Cerebellar cortex (tissue), 1 donor: ENCODE results near the gene COL18A1.

Source experiments
- DNase-seq: peaks from one replicate; pipeline ENCODE4 v3.0.0-alpha.2; 2015; ENCODE audit warnings: low spot score

The COL18A1 gene

DNA sequence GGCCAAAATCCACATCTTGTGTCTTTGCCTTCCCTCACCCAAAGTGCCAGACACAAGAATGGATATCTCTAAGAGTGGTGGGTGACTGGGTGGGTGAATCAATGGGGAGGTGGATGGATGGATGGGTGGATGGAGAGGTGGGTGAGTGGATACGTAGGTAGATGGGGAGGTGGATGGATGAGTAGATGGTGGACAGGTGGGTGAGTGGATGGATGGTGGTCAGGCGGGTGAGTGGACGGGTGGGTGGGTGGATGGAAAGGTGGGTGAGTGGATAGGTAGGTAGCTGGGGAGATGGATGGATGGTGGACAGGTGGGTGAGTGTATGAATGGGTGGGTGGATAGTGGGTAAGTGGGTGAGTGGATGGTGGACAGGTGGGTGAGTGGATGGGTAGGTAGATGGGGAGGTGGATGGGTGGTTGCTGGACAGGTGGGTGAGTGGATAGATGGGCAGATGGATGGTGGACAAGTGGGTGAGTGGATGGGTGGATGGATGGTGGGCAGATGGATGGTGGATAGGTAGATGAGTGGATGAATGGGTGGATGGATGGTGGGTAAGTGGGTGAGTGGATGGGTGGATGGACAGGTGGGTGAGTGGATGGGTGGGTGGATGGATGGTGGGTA is 103.0 kb downstream of the COL18A1 start:
- no peak for DNase-seq

GRCh38 chr21:45508607-45509565 is 103.9 kb downstream of the COL18A1 start:
- DNase-seq = no peak

DNA sequence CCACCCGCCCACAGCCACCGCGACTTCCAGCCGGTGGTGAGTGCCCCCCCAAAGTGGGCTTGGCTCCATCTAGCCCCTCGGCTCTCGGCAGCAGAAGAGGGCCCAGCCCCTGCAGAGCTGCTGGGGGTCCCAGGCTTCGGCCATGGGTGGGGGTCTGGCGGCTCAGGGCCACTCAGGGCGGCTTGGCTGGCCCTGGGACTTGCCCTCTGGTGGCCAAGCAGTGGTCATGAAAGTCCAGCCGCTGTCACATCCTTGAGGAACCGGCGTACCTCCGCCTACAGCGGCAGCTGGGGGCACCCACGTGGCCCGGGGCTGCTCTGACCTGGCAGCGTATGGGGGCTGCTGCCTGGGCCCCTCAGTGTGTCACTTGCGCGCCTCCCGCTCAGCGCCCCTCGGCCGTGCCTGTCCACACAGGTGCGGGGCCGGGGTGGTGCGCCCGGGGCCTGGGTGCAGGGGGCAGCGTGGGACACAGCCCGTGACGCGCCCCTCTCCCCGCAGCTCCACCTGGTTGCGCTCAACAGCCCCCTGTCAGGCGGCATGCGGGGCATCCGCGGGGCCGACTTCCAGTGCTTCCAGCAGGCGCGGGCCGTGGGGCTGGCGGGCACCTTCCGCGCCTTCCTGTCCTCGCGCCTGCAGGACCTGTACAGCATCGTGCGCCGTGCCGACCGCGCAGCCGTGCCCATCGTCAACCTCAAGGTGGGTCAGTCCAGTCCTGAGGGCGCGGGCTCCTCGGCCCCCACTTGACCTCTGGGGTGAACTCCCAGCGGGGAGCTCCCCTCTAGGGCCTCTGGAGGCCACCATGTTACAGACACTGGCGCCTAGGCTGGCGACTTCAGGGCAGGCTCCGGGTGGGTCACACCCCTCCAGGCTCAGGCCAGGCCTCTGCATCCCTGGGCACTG is 104.9 kb downstream of the COL18A1 start:
- no peak for DNase-seq

DNA sequence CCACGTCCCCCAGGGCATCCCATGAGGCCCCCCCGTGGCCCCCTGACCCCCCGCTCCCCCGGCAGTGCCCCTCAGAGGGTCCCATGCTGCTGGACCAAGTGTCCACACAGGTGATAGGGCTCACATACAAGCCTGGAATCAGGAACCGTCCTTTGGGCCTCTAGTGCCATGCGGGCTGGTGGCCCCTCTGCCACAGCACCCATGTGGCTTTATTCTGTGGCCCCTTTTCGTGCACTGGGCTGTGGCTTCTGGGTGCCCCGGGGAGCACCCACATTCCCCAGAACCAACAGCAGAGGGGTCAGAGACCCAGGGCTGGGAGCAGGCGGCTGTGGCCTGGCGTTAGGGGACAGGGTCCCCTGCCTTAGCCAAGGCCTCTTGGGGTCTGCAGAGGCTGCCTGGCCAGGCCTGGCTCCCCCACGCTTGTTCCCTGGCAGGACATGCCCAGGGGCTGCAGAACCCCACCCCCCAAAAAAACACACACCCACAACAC is 105.5 kb downstream of the COL18A1 start:
- DNase-seq = no peak

- no peak for DNase-seq
Observed at GRCh38 chr21:45511007-45511406, 106.0 kb downstream of the COL18A1 start.

DNA sequence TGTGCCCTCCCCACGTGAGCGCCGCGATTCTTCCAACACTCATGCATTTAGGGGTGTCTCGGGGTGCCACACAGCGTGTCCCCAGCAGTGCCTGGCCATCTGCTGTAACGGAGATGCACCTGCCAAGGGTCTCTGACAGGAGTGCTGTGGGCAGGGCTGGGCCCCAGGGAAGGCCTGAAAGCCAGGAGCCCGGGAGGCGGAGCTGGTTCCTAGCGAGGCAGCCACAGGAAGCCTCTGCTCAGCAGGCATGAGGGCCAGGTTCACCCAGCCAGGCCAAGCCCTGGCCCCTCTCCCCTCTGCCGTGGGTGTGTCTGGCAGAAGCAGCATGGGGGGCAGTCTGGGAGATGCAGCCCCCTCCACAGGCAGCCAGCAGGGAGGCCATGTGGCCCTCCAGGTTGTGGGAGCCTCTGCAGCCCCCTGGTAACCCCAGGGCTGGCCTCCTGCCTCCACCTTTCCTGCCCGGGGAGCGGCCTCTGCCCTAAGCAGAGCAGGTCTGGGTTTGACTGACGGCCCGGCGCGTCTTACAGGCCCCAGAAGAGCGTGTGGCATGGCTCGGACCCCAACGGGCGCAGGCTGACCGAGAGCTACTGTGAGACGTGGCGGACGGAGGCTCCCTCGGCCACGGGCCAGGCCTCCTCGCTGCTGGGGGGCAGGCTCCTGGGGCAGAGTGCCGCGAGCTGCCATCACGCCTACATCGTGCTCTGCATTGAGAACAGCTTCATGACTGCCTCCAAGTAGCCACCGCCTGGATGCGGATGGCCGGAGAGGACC is 106.9 kb downstream of the COL18A1 start:
- DNase-seq = no peak

GRCh38 chr21:45512626-45513002 is 107.6 kb downstream of the COL18A1 start:
- DNase-seq = no peak

DNA sequence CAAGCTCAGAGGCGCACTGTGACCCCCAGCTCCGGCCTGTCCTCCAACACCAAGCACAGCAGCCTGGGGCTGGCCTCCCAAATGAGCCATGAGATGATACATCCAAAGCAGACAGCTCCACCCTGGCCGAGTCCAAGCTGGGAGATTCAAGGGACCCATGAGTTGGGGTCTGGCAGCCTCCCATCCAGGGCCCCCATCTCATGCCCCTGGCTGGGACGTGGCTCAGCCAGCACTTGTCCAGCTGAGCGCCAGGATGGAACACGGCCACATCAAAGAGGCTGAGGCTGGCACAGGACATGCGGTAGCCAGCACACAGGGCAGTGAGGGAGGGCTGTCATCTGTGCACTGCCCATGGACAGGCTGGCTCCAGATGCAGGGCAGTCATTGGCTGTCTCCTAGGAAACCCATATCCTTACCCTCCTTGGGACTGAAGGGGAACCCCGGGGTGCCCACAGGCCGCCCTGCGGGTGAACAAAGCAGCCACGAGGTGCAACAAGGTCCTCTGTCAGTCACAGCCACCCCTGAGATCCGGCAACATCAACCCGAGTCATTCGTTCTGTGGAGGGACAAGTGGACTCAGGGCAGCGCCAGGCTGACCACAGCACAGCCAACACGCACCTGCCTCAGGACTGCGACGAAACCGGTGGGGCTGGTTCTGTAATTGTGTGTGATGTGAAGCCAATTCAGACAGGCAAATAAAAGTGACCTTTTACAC is 108.2 kb downstream of the COL18A1 start:
- DNase-seq = no peak

- DNase-seq = no peak
Observed at GRCh38 chr21:45513741-45514310, 108.9 kb downstream of the COL18A1 start.

- DNase-seq = no peak
Observed at GRCh38 chr21:45514311-45515021, 109.5 kb downstream of the COL18A1 start.

- DNase-seq = no peak
Observed at GRCh38 chr21:45515241-45516061, 110.5 kb downstream of the COL18A1 start.

DNA sequence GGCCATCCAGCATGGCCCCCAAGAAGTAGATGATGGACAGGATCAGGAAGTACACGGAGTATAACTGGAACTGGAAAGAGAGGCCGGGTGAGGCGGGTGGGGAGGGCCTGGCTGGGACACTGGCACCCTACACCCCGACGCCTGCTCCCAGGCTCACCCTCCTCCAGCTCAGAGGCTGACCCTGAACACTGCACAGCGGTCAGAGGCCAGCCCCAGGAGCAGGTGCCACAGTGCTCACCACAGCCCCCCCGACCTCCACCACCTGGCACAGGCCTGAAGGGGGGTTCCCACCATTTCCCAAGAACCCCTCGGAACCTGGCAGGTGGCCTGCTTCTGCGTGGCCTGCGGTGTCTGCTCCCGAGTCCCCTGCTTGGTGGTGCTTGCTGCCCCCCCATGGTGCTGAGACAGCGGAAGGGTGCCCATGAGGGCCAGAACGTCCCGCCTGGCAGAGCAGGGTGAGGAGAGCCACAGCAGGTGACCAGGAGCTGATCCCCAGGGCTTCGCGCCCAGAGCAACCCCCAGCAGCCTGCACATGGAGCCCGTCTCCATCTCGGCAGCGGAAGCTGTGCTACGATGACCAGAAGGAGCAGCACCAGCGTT is 111.2 kb downstream of the COL18A1 start:
- DNase-seq = no peak

- no peak for DNase-seq
Observed at GRCh38 chr21:45516671-45517151, 111.7 kb downstream of the COL18A1 start.

DNA sequence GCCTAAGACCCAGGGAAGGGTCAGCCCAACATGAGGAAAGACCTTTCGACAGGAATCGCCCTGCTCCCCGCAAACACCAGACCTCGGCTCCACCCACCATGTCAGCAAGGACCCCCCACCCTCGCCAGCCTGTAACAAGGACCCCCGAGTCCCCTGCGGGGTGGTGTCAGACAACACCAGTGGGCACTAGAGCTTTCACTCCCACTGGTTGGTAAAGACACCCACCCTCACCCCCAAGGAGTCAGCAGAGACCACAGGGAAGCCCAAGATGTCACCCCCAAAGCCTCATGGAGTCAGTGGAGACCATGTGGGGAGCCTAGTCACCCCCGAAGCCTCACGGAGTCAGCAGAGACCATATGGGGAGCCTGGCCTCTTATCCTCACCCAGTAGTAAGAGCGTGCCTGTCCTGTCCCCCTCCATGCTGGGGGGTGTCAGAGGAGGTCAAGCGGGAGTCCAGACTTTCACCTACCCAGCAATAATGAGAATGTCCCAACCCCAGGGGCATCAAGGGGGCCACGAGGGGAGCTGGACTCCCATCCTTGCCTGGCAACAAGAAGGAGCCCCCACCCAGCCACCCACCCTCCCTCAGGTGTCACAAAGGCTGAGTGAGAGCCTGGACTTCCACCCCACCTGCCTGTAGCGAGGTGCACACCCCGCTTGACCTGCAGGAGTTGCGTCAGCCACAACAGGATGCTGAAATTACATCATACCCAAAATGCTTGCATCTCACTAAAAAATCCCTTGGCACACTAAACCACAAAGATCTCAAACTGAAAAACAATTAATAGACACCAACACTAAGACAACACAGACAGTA is 112.5 kb downstream of the COL18A1 start:
- DNase-seq = no peak

GRCh38 chr21:45518742-45519141 is 113.8 kb downstream of the COL18A1 start:
- DNase-seq = no peak

- no peak for DNase-seq
Observed at GRCh38 chr21:45519182-45519581, 114.2 kb downstream of the COL18A1 start.

DNA sequence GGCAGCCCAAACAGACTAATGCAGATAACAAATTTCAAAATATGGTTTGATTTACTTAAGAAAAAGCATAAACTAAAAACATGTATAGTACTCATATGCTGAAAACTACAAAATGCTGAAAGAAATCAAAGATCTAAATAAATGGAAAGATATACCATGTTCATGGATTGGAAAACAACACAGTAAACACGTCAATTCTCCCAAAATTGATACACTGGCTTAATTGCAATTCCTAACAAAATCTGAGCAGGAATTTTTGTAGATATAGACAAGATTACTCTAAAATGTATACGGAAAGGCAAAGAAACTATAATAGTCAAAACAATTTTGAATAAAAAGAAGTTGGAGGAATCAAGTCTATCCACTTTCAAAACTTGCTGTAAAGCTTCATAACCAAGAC is 116.3 kb downstream of the COL18A1 start:
- no peak for DNase-seq
